ENCODE data around the gene CFAP74.

Gene CFAP74

GRCh38 chr1:1908506-1908791 is 95.1 kb downstream of the CFAP74 start:
- H3K23ac ChIP-seq (ENCODE audit: low read length): no peak overlapping the region
- WGBS (ENCODE audit: extremely low coverage, insufficient coverage, low lambda C conversion rate): no CpG with 5 or more reads among the region's 21 CpGs
- no peak overlapping the region for H2AK5ac ChIP-seq (ENCODE audit: low read length)
- peak overlapping the region; percentile 70 for H3K4me3 ChIP-seq (ENCODE audit: low read length)
- no peaks in the 10 kb centered on the region for H3K27me3 ChIP-seq (ENCODE audit: insufficient read depth, low read length, poor library complexity)
- no peaks in the 10 kb centered on the region for H3K36me3 ChIP-seq (ENCODE audit: control insufficient read depth, insufficient read depth, low read length)
- H3K4me1 ChIP-seq (ENCODE audit: control insufficient read depth, low read depth, low read length): no peaks in the 10 kb centered on the region
- H3K56ac ChIP-seq (ENCODE audit: low read length): peak overlapping the region; percentile 96
- peak overlapping the region; percentile 0 for H3K4ac ChIP-seq (ENCODE audit: low read depth, low read length)
- no peak overlapping the region for H4K5ac ChIP-seq (ENCODE audit: low read length)
- H3K79me1 ChIP-seq (ENCODE audit: low read length): no peaks in the 10 kb centered on the region
- no peak overlapping the region for H2BK120ac ChIP-seq (ENCODE audit: low read depth, low read length)
- no peak for DNase-seq
- no peak overlapping the region for H4K8ac ChIP-seq (ENCODE audit: low read depth, low read length)
- peak overlapping the region; percentile 2 for H3K18ac ChIP-seq (ENCODE audit: low read length)
- no peaks in the 10 kb centered on the region for H3K79me2 ChIP-seq (ENCODE audit: control insufficient read depth, insufficient read depth, low read length)
- peak overlapping the region; percentile 74 for H3K4me2 ChIP-seq (ENCODE audit: low read length)
- H2BK15ac ChIP-seq (replicated peaks; ENCODE audit: low read depth): no peak overlapping the region
- H3K27ac ChIP-seq (ENCODE audit: low read depth, low read length): no peak overlapping the region
- peak overlapping the region; percentile 90 for H3K9ac ChIP-seq (ENCODE audit: low read length)
- H2BK5ac ChIP-seq (ENCODE audit: low read length): no peak overlapping the region

DNA sequence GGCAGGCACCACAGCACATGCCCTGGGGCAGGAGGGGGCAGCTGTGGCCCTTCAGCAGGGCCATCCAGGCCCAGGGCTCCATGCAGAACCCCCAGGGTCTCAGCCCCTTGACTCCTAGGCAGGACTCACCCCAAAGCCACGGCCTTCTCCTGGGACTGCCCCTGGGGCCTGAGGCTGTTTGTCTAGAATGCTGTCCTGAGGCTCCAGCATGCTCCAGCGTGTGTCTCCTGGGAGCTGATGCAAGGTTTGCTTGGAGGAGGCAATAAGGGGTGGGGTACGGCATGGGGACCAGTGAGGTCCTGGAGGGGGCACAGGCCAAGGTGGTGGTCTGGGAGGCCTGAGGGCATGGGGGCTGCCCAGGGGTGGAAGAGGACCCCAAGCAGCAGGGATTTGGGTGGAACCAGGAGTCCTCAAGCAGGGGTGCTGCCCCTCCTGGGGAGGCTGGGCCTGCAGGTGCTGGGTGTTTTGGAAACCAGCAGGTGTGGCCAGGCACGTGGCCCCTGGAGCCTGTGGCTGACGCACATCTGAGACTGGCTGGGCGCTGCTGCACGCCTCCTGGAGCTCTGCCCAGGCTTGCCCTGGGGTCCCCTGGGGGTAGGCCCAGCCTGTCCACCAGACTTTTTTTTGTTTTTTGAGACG is 96.4 kb downstream of the CFAP74 start:
- H3K4ac ChIP-seq (ENCODE audit: low read depth, low read length): no peak overlapping the region
- H3K4me3 ChIP-seq (ENCODE audit: low read length): no peak overlapping the region
- no peak overlapping the region for H4K5ac ChIP-seq (ENCODE audit: low read length)
- no peak overlapping the region for H2AK5ac ChIP-seq (ENCODE audit: low read length)
- no peak overlapping the region for H2BK5ac ChIP-seq (ENCODE audit: low read length)
- H3K79me2 ChIP-seq (ENCODE audit: control insufficient read depth, insufficient read depth, low read length): no peaks in the 10 kb centered on the region
- H3K4me2 ChIP-seq (ENCODE audit: low read length): no peak overlapping the region
- H3K27ac ChIP-seq (ENCODE audit: low read depth, low read length): no peak overlapping the region
- WGBS (ENCODE audit: extremely low coverage, insufficient coverage, low lambda C conversion rate): no CpG with 5 or more reads among the region's 8 CpGs
- DNase-seq: peak; percentile 47
- no peak overlapping the region for H2BK120ac ChIP-seq (ENCODE audit: low read depth, low read length)
- H4K8ac ChIP-seq (ENCODE audit: low read depth, low read length): no peak overlapping the region
- no peak overlapping the region for H3K9ac ChIP-seq (ENCODE audit: low read length)
- H3K23ac ChIP-seq (ENCODE audit: low read length): no peak overlapping the region
- no peaks in the 10 kb centered on the region for H3K79me1 ChIP-seq (ENCODE audit: low read length)
- H3K18ac ChIP-seq (ENCODE audit: low read length): no peak overlapping the region
- no peaks in the 10 kb centered on the region for H3K4me1 ChIP-seq (ENCODE audit: control insufficient read depth, low read depth, low read length)
- no peak overlapping the region for H3K56ac ChIP-seq (ENCODE audit: low read length)
- no peaks in the 10 kb centered on the region for H3K27me3 ChIP-seq (ENCODE audit: insufficient read depth, low read length, poor library complexity)
- no peaks in the 10 kb centered on the region for H3K36me3 ChIP-seq (ENCODE audit: control insufficient read depth, insufficient read depth, low read length)
- H2BK15ac ChIP-seq (replicated peaks; ENCODE audit: low read depth): no peak overlapping the region

DNA sequence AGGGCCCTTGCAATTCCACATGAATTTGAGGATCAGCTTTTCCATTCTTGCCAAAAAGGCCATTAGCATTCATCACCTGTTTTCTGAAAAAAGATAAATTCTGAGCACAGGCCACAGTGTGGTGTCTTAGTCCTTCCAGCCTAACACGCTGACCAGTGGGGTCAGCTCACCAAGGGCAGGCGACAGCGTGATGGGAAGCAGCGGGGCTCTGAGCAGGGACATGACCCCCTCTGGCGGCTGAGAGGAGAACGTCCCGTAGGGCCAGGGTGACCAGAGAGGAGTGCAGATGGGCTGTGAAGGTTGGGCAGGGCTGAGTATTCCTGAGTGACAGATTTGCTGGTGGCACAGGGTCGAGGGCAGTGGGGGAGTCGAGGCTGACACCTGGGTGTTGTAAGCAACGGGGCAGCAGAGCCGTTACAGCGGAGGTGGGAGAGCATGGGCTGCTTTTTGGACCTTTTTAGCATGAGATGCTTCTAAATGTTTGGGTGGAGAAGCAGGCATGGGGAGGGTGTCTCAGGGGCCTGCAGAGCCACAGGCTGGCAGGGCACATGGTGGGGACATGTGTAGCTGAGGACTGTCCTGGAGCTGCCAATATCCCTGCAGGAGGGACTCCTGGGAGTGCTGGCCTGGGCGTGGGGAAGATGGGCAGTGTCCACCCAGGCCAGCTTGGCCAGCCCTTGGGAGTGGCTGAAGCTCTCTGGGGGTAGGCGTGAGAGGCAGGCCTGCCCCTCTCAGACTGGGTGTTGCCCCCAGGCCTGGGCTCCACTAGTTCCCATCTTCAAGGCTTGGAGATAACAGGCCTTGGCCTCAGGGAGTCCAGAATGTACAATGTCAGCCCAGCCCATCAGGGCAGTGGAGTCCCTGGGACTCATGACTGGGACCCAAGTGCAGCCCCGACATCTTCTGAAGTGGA is 97.1 kb downstream of the CFAP74 start:
- H3K4ac ChIP-seq (ENCODE audit: low read depth, low read length): no peak overlapping the region
- H3K23ac ChIP-seq (ENCODE audit: low read length): no peak overlapping the region
- no peak overlapping the region for H3K27ac ChIP-seq (ENCODE audit: low read depth, low read length)
- H2BK120ac ChIP-seq (ENCODE audit: low read depth, low read length): no peak overlapping the region
- H2AK5ac ChIP-seq (ENCODE audit: low read length): no peak overlapping the region
- H3K4me1 ChIP-seq (ENCODE audit: control insufficient read depth, low read depth, low read length): no peaks in the 10 kb centered on the region
- H3K79me1 ChIP-seq (ENCODE audit: low read length): no peaks in the 10 kb centered on the region
- no peak overlapping the region for H3K18ac ChIP-seq (ENCODE audit: low read length)
- DNase-seq: peak; percentile 88
- H3K36me3 ChIP-seq (ENCODE audit: control insufficient read depth, insufficient read depth, low read length): no peaks in the 10 kb centered on the region
- H4K8ac ChIP-seq (ENCODE audit: low read depth, low read length): no peak overlapping the region
- H4K5ac ChIP-seq (ENCODE audit: low read length): no peak overlapping the region
- WGBS (ENCODE audit: extremely low coverage, insufficient coverage, low lambda C conversion rate): no CpG with 5 or more reads among the region's 15 CpGs
- H3K9ac ChIP-seq (ENCODE audit: low read length): no peak overlapping the region
- H3K56ac ChIP-seq (ENCODE audit: low read length): no peak overlapping the region
- H2BK5ac ChIP-seq (ENCODE audit: low read length): no peak overlapping the region
- no peak overlapping the region for H3K4me2 ChIP-seq (ENCODE audit: low read length)
- H3K27me3 ChIP-seq (ENCODE audit: insufficient read depth, low read length, poor library complexity): no peaks in the 10 kb centered on the region
- no peaks in the 10 kb centered on the region for H3K79me2 ChIP-seq (ENCODE audit: control insufficient read depth, insufficient read depth, low read length)
- H3K4me3 ChIP-seq (ENCODE audit: low read length): no peak overlapping the region
- no peak overlapping the region for H2BK15ac ChIP-seq (replicated peaks; ENCODE audit: low read depth)

- no peak overlapping the region for H3K56ac ChIP-seq (ENCODE audit: low read length)
- no peak overlapping the region for H3K18ac ChIP-seq (ENCODE audit: low read length)
- no peaks in the 10 kb centered on the region for H3K4me1 ChIP-seq (ENCODE audit: control insufficient read depth, low read depth, low read length)
- no peak overlapping the region for H3K9ac ChIP-seq (ENCODE audit: low read length)
- no peak overlapping the region for H3K4ac ChIP-seq (ENCODE audit: low read depth, low read length)
- H3K36me3 ChIP-seq (ENCODE audit: control insufficient read depth, insufficient read depth, low read length): no peaks in the 10 kb centered on the region
- no peak overlapping the region for H4K8ac ChIP-seq (ENCODE audit: low read depth, low read length)
- no peak overlapping the region for H3K27ac ChIP-seq (ENCODE audit: low read depth, low read length)
- no peak for DNase-seq
- no peak overlapping the region for H4K5ac ChIP-seq (ENCODE audit: low read length)
- WGBS (ENCODE audit: extremely low coverage, insufficient coverage, low lambda C conversion rate): no CpG with 5 or more reads among the region's 12 CpGs
- H2BK15ac ChIP-seq (replicated peaks; ENCODE audit: low read depth): no peak overlapping the region
- no peaks in the 10 kb centered on the region for H3K79me1 ChIP-seq (ENCODE audit: low read length)
- no peak overlapping the region for H2BK120ac ChIP-seq (ENCODE audit: low read depth, low read length)
- no peak overlapping the region for H2BK5ac ChIP-seq (ENCODE audit: low read length)
- H3K23ac ChIP-seq (ENCODE audit: low read length): no peak overlapping the region
- no peaks in the 10 kb centered on the region for H3K27me3 ChIP-seq (ENCODE audit: insufficient read depth, low read length, poor library complexity)
- no peak overlapping the region for H3K4me2 ChIP-seq (ENCODE audit: low read length)
- H3K79me2 ChIP-seq (ENCODE audit: control insufficient read depth, insufficient read depth, low read length): no peaks in the 10 kb centered on the region
- no peak overlapping the region for H3K4me3 ChIP-seq (ENCODE audit: low read length)
- no peak overlapping the region for H2AK5ac ChIP-seq (ENCODE audit: low read length)
Measured at GRCh38 chr1:1903224-1903623, 100.4 kb downstream of the CFAP74 start.

DNA sequence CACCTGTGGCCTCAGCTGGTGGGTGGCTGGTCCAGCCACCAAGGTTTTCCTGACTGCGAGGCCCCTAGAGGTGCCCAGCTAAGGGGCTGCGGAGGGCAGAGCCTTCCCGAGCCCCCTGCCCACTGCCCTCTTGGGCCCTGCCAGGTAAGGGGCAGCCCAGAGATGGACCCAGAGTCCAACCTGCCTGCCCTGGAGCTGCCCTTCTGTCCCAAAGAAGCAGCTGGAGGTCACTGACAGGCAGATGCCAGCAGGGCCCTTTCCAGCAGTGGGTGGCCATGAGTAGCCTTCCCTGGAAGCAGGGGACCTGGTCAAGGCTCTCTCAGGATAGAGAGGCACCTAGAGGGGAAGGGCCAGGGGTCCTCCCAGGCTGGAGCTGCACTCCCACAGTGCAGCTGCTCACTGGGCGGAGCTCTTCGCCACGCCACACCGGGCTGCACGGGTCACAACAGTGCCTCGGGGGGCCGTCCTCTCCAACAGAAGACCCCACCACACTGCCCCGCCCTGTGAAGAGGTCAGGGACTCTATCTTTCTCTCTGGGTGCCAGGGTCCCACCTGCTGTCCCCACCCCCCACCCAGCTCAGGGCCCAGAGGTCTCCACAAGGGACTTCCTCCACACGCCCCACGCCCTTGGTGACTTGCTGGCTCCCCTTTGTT is 101.8 kb downstream of the CFAP74 start:
- Histone ChIP-seq H3K56ac (ENCODE audit: low read length) (no peak overlapping the region), H3K9ac (ENCODE audit: low read length) (no peak overlapping the region), H3K27ac (ENCODE audit: low read depth, low read length) (no peak overlapping the region), H3K4me1 (ENCODE audit: control insufficient read depth, low read depth, low read length) (no peaks in the 10 kb centered on the region), H3K4me3 (ENCODE audit: low read length) (no peak overlapping the region), H4K5ac (ENCODE audit: low read length) (no peak overlapping the region), H3K27me3 (ENCODE audit: insufficient read depth, low read length, poor library complexity) (no peaks in the 10 kb centered on the region), H3K18ac (ENCODE audit: low read length) (no peak overlapping the region), H3K4me2 (ENCODE audit: low read length) (no peak overlapping the region), H3K79me2 (ENCODE audit: control insufficient read depth, insufficient read depth, low read length) (no peaks in the 10 kb centered on the region), H3K79me1 (ENCODE audit: low read length) (no peaks in the 10 kb centered on the region), H3K23ac (ENCODE audit: low read length) (no peak overlapping the region), H2BK15ac (replicated peaks; ENCODE audit: low read depth) (no peak overlapping the region), H2AK5ac (ENCODE audit: low read length) (no peak overlapping the region), H2BK5ac (ENCODE audit: low read length) (no peak overlapping the region), H3K36me3 (ENCODE audit: control insufficient read depth, insufficient read depth, low read length) (no peaks in the 10 kb centered on the region), H4K8ac (ENCODE audit: low read depth, low read length) (no peak overlapping the region), H3K4ac (ENCODE audit: low read depth, low read length) (no peak overlapping the region), H2BK120ac (ENCODE audit: low read depth, low read length) (no peak overlapping the region)
- DNase-seq: no peak
- WGBS (ENCODE audit: extremely low coverage, insufficient coverage, low lambda C conversion rate): no CpG with 5 or more reads among the region's 13 CpGs
